ENCODE results near the gene TXNRD3.

- TF ChIP-seq FOXA1 (IDR thresholded peaks at IDR 0.05) (no peak), BHLHE40 (IDR thresholded peaks at IDR 0.05; ENCODE audit: borderline replicate concordance) (no peak), HDGF (IDR thresholded peaks at IDR 0.05; ENCODE audit: borderline replicate concordance) (no peak), PKNOX1 (IDR thresholded peaks at IDR 0.05) (no peak), FOXK2 (IDR thresholded peaks at IDR 0.05) (no peak)
These were observed 8.3 kb upstream of the TXNRD3 start for GRCh38 chr3:126663257-126663656.
